Measurements from ENCODE around the gene KCNE3.
A peak's percentile ranks its signal among the peaks of the same experiment; 100 is the strongest.

KCNE3 gene

GRCh38 chr11:74476536-74476935 is 9.2 kb upstream of the KCNE3 start:
- H3K9me3 Mint-ChIP-seq = no peaks in the 10 kb centered on the region
- no peak overlapping the region for H3K4me3 Mint-ChIP-seq
- no peaks in the 10 kb centered on the region for H3K36me3 Mint-ChIP-seq (ENCODE audit: low read depth)
- TF ChIP-seq CTCF (IDR thresholded peaks at IDR 0.05; ENCODE audit: unreplicated experiment in 3 of 3) = no peak
- peaks cover 3% of the 10 kb centered on the region for H3K27me3 Mint-ChIP-seq (ENCODE audit: low read depth)
- H3K4me1 Mint-ChIP-seq = peaks cover 4% of the 10 kb centered on the region
- no peak overlapping the region for H3K27ac Mint-ChIP-seq

- peak overlapping the region in 1 of 3 experiments; percentile 49 for H3K27ac Mint-ChIP-seq
- H3K36me3 Mint-ChIP-seq (ENCODE audit: low read depth) = no peaks in the 10 kb centered on the region
- peaks cover 10% of the 10 kb centered on the region for H3K4me1 Mint-ChIP-seq
- no peaks in the 10 kb centered on the region for H3K9me3 Mint-ChIP-seq
- H3K4me3 Mint-ChIP-seq = no peak overlapping the region
- no peak for TF ChIP-seq CTCF (IDR thresholded peaks at IDR 0.05; ENCODE audit: unreplicated experiment in 3 of 3)
- H3K27me3 Mint-ChIP-seq (ENCODE audit: low read depth) = peaks cover 8% of the 10 kb centered on the region
Measured at GRCh38 chr11:74474316-74474715, 7.0 kb upstream of the KCNE3 start.

GRCh38 chr11:74473382-74474173 is 6.2 kb upstream of the KCNE3 start:
- H3K4me3 Mint-ChIP-seq = no peak overlapping the region
- H3K9me3 Mint-ChIP-seq = no peaks in the 10 kb centered on the region
- peak overlapping the region in 1 of 3 experiments; percentile 49 for H3K27ac Mint-ChIP-seq
- peaks cover 10% of the 10 kb centered on the region for H3K4me1 Mint-ChIP-seq
- H3K36me3 Mint-ChIP-seq (ENCODE audit: low read depth) = no peaks in the 10 kb centered on the region
- TF ChIP-seq CTCF (IDR thresholded peaks at IDR 0.05; ENCODE audit: unreplicated experiment in 3 of 3) = no peak
- H3K27me3 Mint-ChIP-seq (ENCODE audit: low read depth) = peaks cover 8% of the 10 kb centered on the region

GRCh38 chr11:74471668-74472429 is 4.5 kb upstream of the KCNE3 start:
- Mint-ChIP-seq H3K9me3 (no peaks in the 10 kb centered on the region), H3K27me3 (ENCODE audit: low read depth) (peaks cover 13% of the 10 kb centered on the region), H3K4me1 (peaks cover 19% of the 10 kb centered on the region), H3K36me3 (ENCODE audit: low read depth) (no peaks in the 10 kb centered on the region), H3K27ac (no peak overlapping the region), H3K4me3 (no peak overlapping the region)
- TF ChIP-seq CTCF (IDR thresholded peaks at IDR 0.05; ENCODE audit: unreplicated experiment in 3 of 3) = no peak

GRCh38 chr11:74471037-74471436 is 3.7 kb upstream of the KCNE3 start:
- H3K36me3 Mint-ChIP-seq (ENCODE audit: low read depth) = no peaks in the 10 kb centered on the region
- H3K4me1 Mint-ChIP-seq = peaks cover 19% of the 10 kb centered on the region
- no peak for TF ChIP-seq CTCF (IDR thresholded peaks at IDR 0.05; ENCODE audit: unreplicated experiment in 3 of 3)
- peak overlapping the region in 1 of 3 experiments; percentile 78 for H3K27ac Mint-ChIP-seq
- peaks cover 13% of the 10 kb centered on the region for H3K27me3 Mint-ChIP-seq (ENCODE audit: low read depth)
- no peak overlapping the region for H3K4me3 Mint-ChIP-seq
- H3K9me3 Mint-ChIP-seq = no peaks in the 10 kb centered on the region

All from nephron (organoid).